Hindlimb muscle (tissue), 1 donor: ENCODE measurements around the gene SEMA6A. TPM values are rescaled to one million over a fixed set of nuclear protein-coding genes. Genes with fewer than 3 reads are reported as not detected.
"Not testable (repeated sequence)": the region's sequence is repeated elsewhere in the genome, so short reads cannot be mapped to it uniquely, and the experiment has no call there.

Experiments
- DNase-seq: peaks from one replicate; pipeline ENCODE4 v3.0.0-alpha.2; 2013
- polyA plus RNA-seq: library from polyadenylated mRNA; unstranded; fragments of 120-200 nt; gene quantifications from one replicate; pipeline ENCODE4 v1.2.1, GENCODE V29; 2013; ENCODE audit not compliant: insufficient read length

SEMA6A gene
- polyA plus RNA-seq, 1 donor, result 64.4 TPM

GRCh38 chr5:116546033-116546742, 28.4 kb downstream of the SEMA6A start:
- no peak for DNase-seq

- DNase-seq, result not testable (repeated sequence)
These were observed 29.2 kb downstream of the SEMA6A start for GRCh38 chr5:116545465-116545864.

- DNase-seq, result no peak
These were observed 29.9 kb downstream of the SEMA6A start for GRCh38 chr5:116544531-116545241.

GRCh38 chr5:116543501-116543900, 31.1 kb downstream of the SEMA6A start:
- DNase-seq, result no peak

- no peak for DNase-seq
These were observed 32.0 kb downstream of the SEMA6A start for GRCh38 chr5:116542619-116543018.

- DNase-seq, result no peak
These were observed 35.4 kb downstream of the SEMA6A start for GRCh38 chr5:116539222-116539621.

GRCh38 chr5:116536316-116537083, 38.1 kb downstream of the SEMA6A start:
- DNase-seq, result no peak

- DNase-seq, result no peak
These were observed 39.5 kb downstream of the SEMA6A start for GRCh38 chr5:116534964-116535651.

GRCh38 chr5:116532762-116533525, 41.7 kb downstream of the SEMA6A start:
- DNase-seq, result no peak

- no peak for DNase-seq
These were observed 43.0 kb downstream of the SEMA6A start for GRCh38 chr5:116531635-116532034.

GRCh38 chr5:116531117-116531516, 43.5 kb downstream of the SEMA6A start:
- no peak for DNase-seq

GRCh38 chr5:116530276-116530675, 44.3 kb downstream of the SEMA6A start:
- no peak for DNase-seq

- DNase-seq, result no peak
These were observed 45.0 kb downstream of the SEMA6A start for GRCh38 chr5:116529615-116530014.

- DNase-seq, result no peak
These were observed 45.9 kb downstream of the SEMA6A start for GRCh38 chr5:116528519-116529234.

GRCh38 chr5:116527582-116527981, 47.0 kb downstream of the SEMA6A start:
- no peak for DNase-seq

GRCh38 chr5:116525674-116526073, 48.9 kb downstream of the SEMA6A start:
- DNase-seq, result no peak

- DNase-seq, result no peak
These were observed 49.7 kb downstream of the SEMA6A start for GRCh38 chr5:116524966-116525365.

GRCh38 chr5:116524051-116524904, 50.3 kb downstream of the SEMA6A start:
- DNase-seq, result no peak

- DNase-seq, result not testable (repeated sequence)
These were observed 51.4 kb downstream of the SEMA6A start for GRCh38 chr5:116523182-116523581.
